ENCODE data around the gene SLIT3. TPM values are rescaled to one million over a fixed set of nuclear protein-coding genes. Genes with fewer than 3 reads are reported as not detected.

The SLIT3 gene
- total RNA-seq, 1 experiment from 2014 or later = 0.44 TPM

- H3K4me3 ChIP-seq (ENCODE audit: low read length) = no peak overlapping the region
- peaks cover 98% of the 10 kb centered on the region for H3K27me3 ChIP-seq (ENCODE audit: low read length)
- H3K27ac ChIP-seq (ENCODE audit: low read length) = no peak overlapping the region
- no peak overlapping the region for H3K4me2 ChIP-seq (ENCODE audit: low read length)
- no peaks in the 10 kb centered on the region for H3K36me3 ChIP-seq (ENCODE audit: low read depth, low read length)
- intact Hi-C loops (cut with micrococcal nuclease) = no loop called here
- POLR2A ChIA-PET (ENCODE audit: unreplicated experiment) = no interaction called here
- no peak for ATAC-seq
- no peaks in the 10 kb centered on the region for H3K4me1 ChIP-seq (ENCODE audit: insufficient read depth, low read length)
- TF ChIP-seq EZH2phosphoT487 (IDR thresholded peaks at IDR 0.05; ENCODE audit: borderline replicate concordance, low read length) (no peak), EZH2 (IDR thresholded peaks at IDR 0.05; ENCODE audit: low read length, unreplicated experiment) (no peak)
- TF ChIP-seq, protein P1, sequence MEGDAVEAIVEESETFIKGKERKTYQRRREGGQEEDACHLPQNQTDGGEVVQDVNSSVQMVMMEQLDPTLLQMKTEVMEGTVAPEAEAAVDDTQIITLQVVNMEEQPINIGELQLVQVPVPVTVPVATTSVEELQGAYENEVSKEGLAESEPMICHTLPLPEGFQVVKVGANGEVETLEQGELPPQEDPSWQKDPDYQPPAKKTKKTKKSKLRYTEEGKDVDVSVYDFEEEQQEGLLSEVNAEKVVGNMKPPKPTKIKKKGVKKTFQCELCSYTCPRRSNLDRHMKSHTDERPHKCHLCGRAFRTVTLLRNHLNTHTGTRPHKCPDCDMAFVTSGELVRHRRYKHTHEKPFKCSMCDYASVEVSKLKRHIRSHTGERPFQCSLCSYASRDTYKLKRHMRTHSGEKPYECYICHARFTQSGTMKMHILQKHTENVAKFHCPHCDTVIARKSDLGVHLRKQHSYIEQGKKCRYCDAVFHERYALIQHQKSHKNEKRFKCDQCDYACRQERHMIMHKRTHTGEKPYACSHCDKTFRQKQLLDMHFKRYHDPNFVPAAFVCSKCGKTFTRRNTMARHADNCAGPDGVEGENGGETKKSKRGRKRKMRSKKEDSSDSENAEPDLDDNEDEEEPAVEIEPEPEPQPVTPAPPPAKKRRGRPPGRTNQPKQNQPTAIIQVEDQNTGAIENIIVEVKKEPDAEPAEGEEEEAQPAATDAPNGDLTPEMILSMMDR (conservative IDR thresholded peaks at IDR 0.05; ENCODE audit: low read depth, low read length) = no peak
- CTCF ChIA-PET = no interaction called here
- H3K9me3 ChIP-seq (ENCODE audit: low read length) = no peaks in the 10 kb centered on the region
- no peaks in the 10 kb centered on the region for H3F3A ChIP-seq (ENCODE audit: low read length, unreplicated experiment)
- H2AFZ ChIP-seq (ENCODE audit: low read length) = no peak overlapping the region
- DNase-seq = no peak
- no peak overlapping the region for H3K9ac ChIP-seq (ENCODE audit: low read length)
- no peaks in the 10 kb centered on the region for H4K20me1 ChIP-seq (ENCODE audit: low read length)
- H3K79me2 ChIP-seq (ENCODE audit: low read length) = no peaks in the 10 kb centered on the region
- no peaks in the 10 kb centered on the region for H3K9me2 ChIP-seq (replicated peaks; ENCODE audit: low read length)
- no TSS peak for BruUV-seq (replicated peaks)
These were observed 409.8 kb downstream of the SLIT3 start for GRCh38 chr5:168890816-168891812.

- Histone ChIP-seq H2AFZ (ENCODE audit: low read length) (no peak overlapping the region), H3K27me3 (ENCODE audit: low read length) (peaks cover 95% of the 10 kb centered on the region), H3K4me2 (ENCODE audit: low read length) (no peak overlapping the region), H3K9me3 (ENCODE audit: low read length) (no peaks in the 10 kb centered on the region), H3K4me3 (ENCODE audit: low read length) (no peak overlapping the region), H3K36me3 (ENCODE audit: low read depth, low read length) (no peaks in the 10 kb centered on the region), H3K4me1 (ENCODE audit: insufficient read depth, low read length) (no peaks in the 10 kb centered on the region), H4K20me1 (ENCODE audit: low read length) (no peaks in the 10 kb centered on the region), H3K9me2 (replicated peaks; ENCODE audit: low read length) (no peaks in the 10 kb centered on the region), H3K9ac (ENCODE audit: low read length) (no peak overlapping the region), H3K27ac (ENCODE audit: low read length) (no peak overlapping the region), H3F3A (ENCODE audit: low read length, unreplicated experiment) (no peaks in the 10 kb centered on the region), H3K79me2 (ENCODE audit: low read length) (no peaks in the 10 kb centered on the region)
- ChIA-PET CTCF (no interaction called here), POLR2A (ENCODE audit: unreplicated experiment) (no interaction called here)
- DNase-seq (no peak), ATAC-seq (no peak)
- intact Hi-C loops (cut with micrococcal nuclease) = no loop called here
- BruUV-seq (replicated peaks) = no TSS peak
- TF ChIP-seq, protein P1 (conservative IDR thresholded peaks at IDR 0.05; ENCODE audit: low read depth, low read length) = no peak
- no peak for TF ChIP-seq EZH2phosphoT487 (IDR thresholded peaks at IDR 0.05; ENCODE audit: borderline replicate concordance, low read length)
- no peak for TF ChIP-seq EZH2 (IDR thresholded peaks at IDR 0.05; ENCODE audit: low read length, unreplicated experiment)
These were observed 411.9 kb downstream of the SLIT3 start for GRCh38 chr5:168889039-168889438.

- Histone ChIP-seq H3F3A (ENCODE audit: low read length, unreplicated experiment) (no peaks in the 10 kb centered on the region), H3K4me3 (ENCODE audit: low read length) (no peak overlapping the region), H3K4me2 (ENCODE audit: low read length) (no peak overlapping the region), H3K9ac (ENCODE audit: low read length) (no peak overlapping the region), H2AFZ (ENCODE audit: low read length) (no peak overlapping the region), H3K36me3 (ENCODE audit: low read depth, low read length) (no peaks in the 10 kb centered on the region), H3K9me2 (replicated peaks; ENCODE audit: low read length) (no peaks in the 10 kb centered on the region), H3K27ac (ENCODE audit: low read length) (no peak overlapping the region), H3K27me3 (ENCODE audit: low read length) (peaks cover 92% of the 10 kb centered on the region), H3K9me3 (ENCODE audit: low read length) (no peaks in the 10 kb centered on the region), H3K79me2 (ENCODE audit: low read length) (no peaks in the 10 kb centered on the region), H4K20me1 (ENCODE audit: low read length) (no peaks in the 10 kb centered on the region), H3K4me1 (ENCODE audit: insufficient read depth, low read length) (no peaks in the 10 kb centered on the region)
- POLR2A ChIA-PET (ENCODE audit: unreplicated experiment) = no interaction called here
- CTCF ChIA-PET = no interaction called here
- intact Hi-C loops (cut with micrococcal nuclease) = no loop called here
- DNase-seq (no peak), ATAC-seq (no peak)
- BruUV-seq (replicated peaks) = no TSS peak
- no peak for TF ChIP-seq EZH2phosphoT487 (IDR thresholded peaks at IDR 0.05; ENCODE audit: borderline replicate concordance, low read length)
- no peak for TF ChIP-seq EZH2 (IDR thresholded peaks at IDR 0.05; ENCODE audit: low read length, unreplicated experiment)
- TF ChIP-seq, protein P1 (conservative IDR thresholded peaks at IDR 0.05; ENCODE audit: low read depth, low read length) = no peak
These were observed 413.0 kb downstream of the SLIT3 start for GRCh38 chr5:168887931-168888330.

Measured in PC-3 (cell line).